Measurements from ENCODE around the gene FBXO48. TPM values are rescaled to one million over a fixed set of nuclear protein-coding genes. Genes with fewer than 3 reads are reported as not detected.
"Not testable (repeated sequence)": the region's sequence is repeated elsewhere in the genome, so short reads cannot be mapped to it uniquely, and the experiment has no call there.

The FBXO48 gene
- total RNA-seq, 2 donors from 2014 or later, result 1.9 to 2.1 TPM

GRCh38 chr2:68453761-68454360 is 13.2 kb downstream of the FBXO48 start:
- DNase-seq (ENCODE audit: low spot score in 2 of 2) (no peak), ATAC-seq (no peak)
- Mint-ChIP-seq H3K36me3 (no peaks in the 10 kb centered on the region), H3K27ac (no peak overlapping the region), H3K9me3 (no peaks in the 10 kb centered on the region)

- no peaks in the 10 kb centered on the region for H3K36me3 Mint-ChIP-seq
- no peaks in the 10 kb centered on the region for H3K9me3 Mint-ChIP-seq
- DNase-seq (ENCODE audit: low spot score in 2 of 2) (no peak), ATAC-seq (peak in 1 of 2 donors; percentile 24)
- no peak overlapping the region for H3K27ac Mint-ChIP-seq
Observed at GRCh38 chr2:68452158-68452900, 14.8 kb downstream of the FBXO48 start.

- no peaks in the 10 kb centered on the region for H3K9me3 Mint-ChIP-seq
- no peak for DNase-seq (ENCODE audit: low spot score in 2 of 2)
- H3K36me3 Mint-ChIP-seq, result no peaks in the 10 kb centered on the region
- ATAC-seq, result peak; percentile 67 to 80
- H3K27ac Mint-ChIP-seq, result peak overlapping the region in 1 of 2 donors; percentile 44
Observed at GRCh38 chr2:68448671-68449653, 18.1 kb downstream of the FBXO48 start.

- Mint-ChIP-seq H3K36me3 (no peaks in the 10 kb centered on the region), H3K27ac (no peak overlapping the region), H3K9me3 (no peaks in the 10 kb centered on the region)
- no peak for DNase-seq (ENCODE audit: low spot score in 2 of 2)
- no peak for ATAC-seq
Observed at GRCh38 chr2:68447118-68447517, 20.0 kb downstream of the FBXO48 start.

DNA sequence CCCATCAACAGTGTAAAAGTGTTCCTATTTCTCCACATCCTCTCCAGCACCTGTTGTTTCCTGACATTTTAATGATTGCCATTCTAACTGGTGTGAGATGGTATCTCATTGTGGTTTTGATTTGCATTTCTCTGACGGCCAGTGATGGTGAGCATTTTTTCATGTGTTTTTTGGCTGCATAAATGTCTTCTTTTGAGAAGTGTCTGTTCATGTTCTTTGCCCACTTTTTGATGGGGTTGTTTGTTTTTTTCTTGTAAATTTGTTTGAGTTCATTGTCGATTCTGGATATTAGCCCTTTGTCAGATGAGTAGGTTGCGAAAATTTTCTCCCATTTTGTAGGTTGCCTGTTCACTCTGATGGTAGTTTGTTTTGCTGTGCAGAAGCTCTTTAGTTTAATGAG is 20.7 kb downstream of the FBXO48 start:
- not testable (repeated sequence) for H3K9me3 Mint-ChIP-seq; H3K27ac Mint-ChIP-seq; DNase-seq (ENCODE audit: low spot score in 2 of 2); ATAC-seq; H3K36me3 Mint-ChIP-seq

DNA sequence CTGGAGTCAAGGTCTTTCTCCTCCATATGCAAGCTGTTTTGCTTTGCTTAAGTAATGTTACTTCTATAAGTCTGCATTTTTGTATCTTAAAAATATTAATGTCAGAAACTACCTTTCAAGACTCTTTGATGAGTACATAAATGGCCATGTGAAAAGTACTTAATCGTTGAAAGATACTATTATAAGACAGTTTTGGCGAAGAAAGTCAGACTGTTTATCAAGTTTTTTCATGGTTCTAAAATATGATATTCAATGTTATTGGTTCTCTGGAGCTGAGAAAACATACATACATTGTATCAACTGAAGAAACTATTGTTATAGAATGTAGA is 25.1 kb downstream of the FBXO48 start:
- no peak for ATAC-seq
- H3K27ac Mint-ChIP-seq, result no peak overlapping the region
- no peaks in the 10 kb centered on the region for H3K36me3 Mint-ChIP-seq
- no peak for DNase-seq (ENCODE audit: low spot score in 2 of 2)
- no peaks in the 10 kb centered on the region for H3K9me3 Mint-ChIP-seq

DNA sequence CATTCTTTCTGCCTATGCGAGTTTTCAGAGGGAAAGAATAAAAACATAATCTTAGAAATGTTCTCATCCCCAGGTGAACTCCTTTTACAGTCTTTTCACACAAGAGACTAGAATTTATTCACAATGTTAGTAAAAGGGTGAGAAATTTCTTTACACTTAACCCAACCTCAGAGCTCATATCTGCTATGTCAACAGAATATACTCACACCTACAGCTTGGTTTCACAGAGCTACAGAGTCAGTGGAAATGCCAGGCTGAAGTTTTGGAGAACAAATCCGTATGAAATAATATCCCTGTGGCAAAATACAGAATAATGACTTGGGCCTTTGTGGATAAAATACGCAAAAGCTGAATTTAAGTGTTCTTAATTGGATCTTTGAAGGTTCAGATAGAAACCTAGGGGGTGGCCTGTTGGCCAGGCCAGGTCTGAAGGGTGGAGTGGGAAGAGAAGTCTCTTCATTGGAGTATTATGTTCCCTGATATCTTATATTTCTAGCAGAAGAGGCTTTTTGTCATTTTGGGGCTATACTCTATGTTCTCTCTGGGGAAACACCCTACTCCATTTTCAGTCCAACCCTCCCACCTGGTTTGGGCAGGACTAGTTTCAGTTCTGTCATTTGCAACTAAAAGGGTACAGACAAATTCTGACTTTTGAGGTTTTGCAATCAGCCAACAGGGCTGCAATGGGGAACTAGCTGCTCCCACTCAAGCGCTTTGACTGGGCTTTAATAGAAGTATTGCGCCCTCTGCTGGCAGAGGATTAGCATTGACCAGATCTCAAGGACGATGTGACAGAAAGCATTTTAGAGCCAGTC is 25.7 kb downstream of the FBXO48 start:
- DNase-seq (ENCODE audit: low spot score in 2 of 2) (peak; percentile 72 to 86), ATAC-seq (peak; percentile 98 to 100)
- H3K27ac Mint-ChIP-seq, result no peak overlapping the region
- H3K36me3 Mint-ChIP-seq, result no peaks in the 10 kb centered on the region
- no peaks in the 10 kb centered on the region for H3K9me3 Mint-ChIP-seq

DNA sequence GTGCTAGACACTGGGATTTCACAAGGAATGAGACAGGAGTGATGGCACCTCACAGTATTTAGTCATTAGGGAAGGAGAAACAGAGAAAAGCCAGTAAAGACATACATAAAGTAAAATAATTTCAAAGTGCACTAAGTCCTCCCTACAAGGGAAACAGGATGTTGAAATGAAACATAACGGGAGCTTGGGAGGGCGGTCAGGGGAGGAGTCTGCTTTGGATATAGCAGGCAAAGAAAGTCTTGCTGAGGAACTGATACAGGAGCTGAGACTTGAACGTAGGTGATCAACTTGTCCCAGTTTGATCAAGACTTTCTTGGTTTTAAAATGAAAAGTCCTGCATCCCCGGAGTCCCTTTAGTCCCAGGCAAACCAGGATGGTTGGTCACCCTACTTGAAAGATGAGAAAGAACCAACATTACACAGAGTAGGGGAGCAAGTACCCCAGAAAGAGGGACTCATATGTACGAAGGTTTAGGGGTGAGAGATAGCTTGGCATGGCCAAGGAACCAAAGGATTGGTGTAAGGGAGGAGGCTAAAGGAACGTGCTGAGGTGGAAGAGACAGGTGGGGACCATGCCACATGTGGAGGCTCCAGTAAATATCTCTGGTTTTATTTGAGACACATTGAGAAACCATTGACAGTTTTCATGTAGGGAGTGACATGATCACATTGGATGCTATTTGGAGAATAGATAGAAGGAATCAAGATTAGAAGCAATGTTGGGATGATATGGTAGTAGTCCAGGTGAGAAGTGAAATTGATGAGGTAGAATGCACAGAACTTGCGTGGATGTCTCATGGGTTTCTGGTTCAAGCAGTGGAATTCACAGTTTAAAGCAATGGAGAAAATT is 28.4 kb downstream of the FBXO48 start:
- Mint-ChIP-seq H3K36me3 (no peaks in the 10 kb centered on the region), H3K9me3 (no peaks in the 10 kb centered on the region), H3K27ac (no peak overlapping the region)
- DNase-seq (ENCODE audit: low spot score in 2 of 2) (no peak), ATAC-seq (no peak)

DNA sequence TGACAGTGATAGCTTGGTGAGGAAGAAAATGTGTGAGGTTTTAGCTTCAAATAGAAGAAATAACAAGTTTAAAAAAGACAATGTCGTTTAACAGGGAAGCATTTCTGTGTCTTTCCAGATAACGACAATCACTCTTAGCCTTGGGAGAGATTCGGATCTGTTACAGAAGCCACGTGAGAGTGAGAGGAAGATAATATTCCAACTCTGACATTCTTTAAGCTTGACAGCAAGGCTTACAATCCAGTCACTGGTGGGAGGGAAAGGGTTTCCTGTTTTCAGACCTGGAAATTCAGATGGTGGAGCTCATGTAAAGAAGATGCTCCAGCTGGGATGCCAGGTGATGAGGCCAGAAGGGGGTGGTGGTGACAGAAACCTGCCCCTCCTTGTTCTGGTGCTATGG is 30.8 kb downstream of the FBXO48 start:
- no peak for ATAC-seq
- H3K27ac Mint-ChIP-seq, result no peak overlapping the region
- H3K9me3 Mint-ChIP-seq, result no peaks in the 10 kb centered on the region
- H3K36me3 Mint-ChIP-seq, result no peaks in the 10 kb centered on the region
- DNase-seq (ENCODE audit: low spot score in 2 of 2), result no peak

DNA sequence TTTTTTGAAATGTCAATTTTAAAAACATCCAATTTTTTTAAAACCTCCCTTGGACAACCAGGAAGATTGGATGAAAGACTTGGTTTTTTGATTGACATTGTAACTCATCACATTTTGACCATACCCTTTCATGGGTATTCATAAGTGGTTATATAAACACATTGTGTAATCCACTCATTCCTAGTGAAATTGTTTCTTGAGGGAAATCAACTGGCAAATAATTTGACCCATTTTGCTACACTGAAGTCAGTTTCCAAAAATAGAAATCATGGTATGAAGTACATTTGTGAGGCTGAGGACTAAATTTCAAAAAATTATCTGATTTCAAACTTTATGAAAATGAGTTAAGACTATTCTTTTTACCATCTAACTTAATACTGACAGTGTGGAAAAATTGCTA is 31.5 kb downstream of the FBXO48 start:
- DNase-seq (ENCODE audit: low spot score in 2 of 2), result no peak
- no peak for ATAC-seq
- no peaks in the 10 kb centered on the region for H3K36me3 Mint-ChIP-seq
- no peaks in the 10 kb centered on the region for H3K9me3 Mint-ChIP-seq
- no peak overlapping the region for H3K27ac Mint-ChIP-seq

DNA sequence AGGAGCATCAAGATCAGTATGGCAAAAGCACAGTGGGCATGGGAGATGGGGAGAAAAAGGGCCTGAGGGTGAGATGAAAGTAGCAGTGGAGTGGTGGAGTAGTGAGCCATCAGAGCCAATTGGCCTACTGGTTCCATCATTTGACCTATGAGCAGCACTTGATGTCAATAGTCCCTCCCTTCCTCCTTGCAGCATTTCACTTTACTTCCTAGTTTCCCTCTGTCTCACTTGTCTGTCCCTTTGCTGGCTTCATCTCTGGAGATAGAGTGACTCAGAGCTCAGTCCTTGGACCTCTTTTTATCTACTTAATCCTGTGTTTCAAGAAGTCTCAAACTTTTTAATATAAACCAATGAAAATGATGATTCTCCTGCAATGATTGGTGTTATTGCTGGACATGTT is 32.1 kb downstream of the FBXO48 start:
- no peaks in the 10 kb centered on the region for H3K36me3 Mint-ChIP-seq
- no peak overlapping the region for H3K27ac Mint-ChIP-seq
- ATAC-seq, result no peak
- no peak for DNase-seq (ENCODE audit: low spot score in 2 of 2)
- no peaks in the 10 kb centered on the region for H3K9me3 Mint-ChIP-seq

DNA sequence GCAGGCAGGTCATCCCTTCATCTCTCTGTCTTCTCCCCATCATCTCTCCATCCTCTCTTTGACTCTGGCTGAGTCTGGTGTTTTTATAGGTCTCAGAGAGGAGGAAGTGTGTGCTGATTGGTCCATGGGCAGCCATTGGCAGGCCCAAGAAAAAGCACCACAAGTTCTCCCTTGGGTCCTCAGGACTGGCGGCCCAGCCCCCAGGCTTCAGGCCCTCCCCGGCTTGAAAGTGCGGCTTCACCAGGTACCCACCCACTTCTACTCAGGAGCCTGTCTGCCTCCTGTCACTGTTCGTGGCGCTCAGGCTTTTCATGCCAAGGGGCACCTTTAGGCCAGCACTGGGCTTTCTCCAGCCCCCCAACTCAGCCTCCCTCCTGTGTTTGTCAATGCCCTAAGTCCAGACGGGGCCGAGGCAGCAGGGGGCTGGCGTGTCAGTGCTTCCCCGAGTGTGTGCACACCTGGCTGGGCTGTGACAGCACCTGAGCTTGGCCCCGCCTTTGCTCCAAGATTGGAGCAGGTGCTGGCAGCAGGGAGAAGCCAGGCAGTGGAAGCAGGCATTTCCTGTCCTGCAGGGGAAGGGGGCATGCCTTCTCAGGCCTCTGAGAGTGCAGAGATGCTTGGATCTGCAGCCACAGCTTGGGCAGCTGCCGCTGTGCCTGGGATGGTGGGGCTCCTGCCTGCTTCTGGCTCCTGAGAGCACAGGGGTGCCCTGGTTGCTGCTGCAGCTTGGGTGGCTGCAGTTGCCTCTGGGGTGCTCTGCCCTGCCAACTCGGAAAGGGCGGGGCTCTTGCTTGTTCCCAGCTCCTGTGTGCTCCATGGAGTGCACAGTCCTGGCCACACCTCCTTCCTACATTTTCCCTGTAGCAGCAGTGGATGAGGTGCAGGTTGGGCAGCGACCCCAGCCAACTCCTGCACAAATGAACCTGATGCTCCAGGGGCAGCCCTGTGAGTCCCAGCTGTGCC is 34.1 kb downstream of the FBXO48 start:
- Mint-ChIP-seq H3K36me3 (no peaks in the 10 kb centered on the region), H3K9me3 (no peaks in the 10 kb centered on the region), H3K27ac (no peak overlapping the region)
- DNase-seq (ENCODE audit: low spot score in 2 of 2), result no peak
- ATAC-seq, result no peak

DNA sequence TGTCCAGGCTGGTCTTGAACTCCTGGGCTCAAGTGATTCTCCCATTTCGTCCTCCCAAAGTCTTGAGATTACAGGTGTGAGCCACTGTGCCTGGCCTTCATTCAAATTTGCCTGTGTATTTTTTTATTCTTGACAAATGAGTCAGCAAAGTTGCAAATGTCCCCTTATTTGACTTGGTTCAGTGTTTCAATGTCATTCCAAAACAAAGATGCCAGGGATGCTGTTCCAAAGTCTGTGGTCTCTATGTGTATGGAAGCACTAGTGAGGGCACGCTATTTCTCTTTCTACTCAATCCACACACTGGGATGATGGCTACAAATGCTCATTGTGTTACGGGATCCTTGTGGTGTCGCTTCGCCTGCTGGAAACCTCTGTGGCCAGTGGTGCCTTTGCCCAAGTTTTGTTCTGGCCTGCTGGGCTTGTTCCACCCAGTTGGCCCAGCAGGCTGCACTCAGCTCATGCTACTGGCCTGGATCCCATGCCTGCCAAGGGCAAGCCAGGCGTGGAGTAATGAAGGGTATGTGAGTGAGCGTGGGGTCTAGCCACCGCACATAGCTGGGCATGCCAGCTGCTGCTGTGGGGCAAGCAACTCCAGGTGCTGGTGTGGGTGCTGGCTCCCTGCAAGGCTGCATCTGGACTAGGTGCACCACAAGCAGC is 35.6 kb downstream of the FBXO48 start:
- Mint-ChIP-seq H3K36me3 (no peaks in the 10 kb centered on the region), H3K27ac (no peak overlapping the region), H3K9me3 (no peaks in the 10 kb centered on the region)
- DNase-seq (ENCODE audit: low spot score in 2 of 2) (no peak), ATAC-seq (no peak)

- no peak for DNase-seq (ENCODE audit: low spot score in 2 of 2)
Observed at GRCh38 chr2:68429311-68429826, 37.7 kb downstream of the FBXO48 start.

More at GRCh38 chr2:68429311-68429826, 37.7 kb downstream of the FBXO48 start:
- no peak overlapping the region for H3K27ac Mint-ChIP-seq
- no peaks in the 10 kb centered on the region for H3K9me3 Mint-ChIP-seq
- no peaks in the 10 kb centered on the region for H3K36me3 Mint-ChIP-seq
- no peak for ATAC-seq

Data from activated naive CD4-positive, alpha-beta T cell treated with anti-CD3 and anti-CD28 coated beads, Interleukin-2, amount 50 U/mL, for 72 hours (primary cell).